RWPE1 (cell line): ENCODE results near the gene AREL1.
A peak's percentile ranks its signal among the peaks of the same experiment; 100 is the strongest.

Source experiments
- CTCF ChIA-PET: fragments of 350-600 bp; sonication (Branson Sonifier 250); formaldehyde crosslinking; extraction: SDS; loops from one replicate; lab custom pipeline; 2021; lab: Yijun Ruan, JAX
- POLR2A ChIA-PET: fragments of 400-600 bp; formaldehyde crosslinking; extraction: SDS; loops from one replicate; lab custom pipeline; 2020; ENCODE audit warnings: antibody characterized with exemption; ENCODE audit not compliant: low non-redundant PET; lab: Yijun Ruan, JAX
- DNase-seq: peaks from one replicate; pipeline ENCODE4 v3.0.0; 2012; ENCODE audit warnings: low spot score
- H3K27ac ChIP-seq: fragments of 450-650 bp; 2 replicates; pipeline ENCODE4 v1.5.1; 2017
- TF ChIP-seq, protein P1 (sequence below): fragments of 450-650 bp; conservative IDR thresholded peaks from 2 replicates; pipeline ENCODE4 v1.5.1; 2017; ENCODE audit warnings: low read depth, mild to moderate bottlenecking

The AREL1 gene

GRCh38 chr14:74638966-74639365, 73.9 kb downstream of the AREL1 start:
- H3K27ac ChIP-seq, result no peak overlapping the region
- DNase-seq, result no peak
- CTCF ChIA-PET, result interaction anchor here (1.3 kb wide), 1 partner anchor 30 kb away, joined by 3 read pairs; no protein-coding TSS in a partner anchor
- TF ChIP-seq, protein P1, sequence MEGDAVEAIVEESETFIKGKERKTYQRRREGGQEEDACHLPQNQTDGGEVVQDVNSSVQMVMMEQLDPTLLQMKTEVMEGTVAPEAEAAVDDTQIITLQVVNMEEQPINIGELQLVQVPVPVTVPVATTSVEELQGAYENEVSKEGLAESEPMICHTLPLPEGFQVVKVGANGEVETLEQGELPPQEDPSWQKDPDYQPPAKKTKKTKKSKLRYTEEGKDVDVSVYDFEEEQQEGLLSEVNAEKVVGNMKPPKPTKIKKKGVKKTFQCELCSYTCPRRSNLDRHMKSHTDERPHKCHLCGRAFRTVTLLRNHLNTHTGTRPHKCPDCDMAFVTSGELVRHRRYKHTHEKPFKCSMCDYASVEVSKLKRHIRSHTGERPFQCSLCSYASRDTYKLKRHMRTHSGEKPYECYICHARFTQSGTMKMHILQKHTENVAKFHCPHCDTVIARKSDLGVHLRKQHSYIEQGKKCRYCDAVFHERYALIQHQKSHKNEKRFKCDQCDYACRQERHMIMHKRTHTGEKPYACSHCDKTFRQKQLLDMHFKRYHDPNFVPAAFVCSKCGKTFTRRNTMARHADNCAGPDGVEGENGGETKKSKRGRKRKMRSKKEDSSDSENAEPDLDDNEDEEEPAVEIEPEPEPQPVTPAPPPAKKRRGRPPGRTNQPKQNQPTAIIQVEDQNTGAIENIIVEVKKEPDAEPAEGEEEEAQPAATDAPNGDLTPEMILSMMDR, result no peak
- POLR2A ChIA-PET, result no interaction called here

DNA sequence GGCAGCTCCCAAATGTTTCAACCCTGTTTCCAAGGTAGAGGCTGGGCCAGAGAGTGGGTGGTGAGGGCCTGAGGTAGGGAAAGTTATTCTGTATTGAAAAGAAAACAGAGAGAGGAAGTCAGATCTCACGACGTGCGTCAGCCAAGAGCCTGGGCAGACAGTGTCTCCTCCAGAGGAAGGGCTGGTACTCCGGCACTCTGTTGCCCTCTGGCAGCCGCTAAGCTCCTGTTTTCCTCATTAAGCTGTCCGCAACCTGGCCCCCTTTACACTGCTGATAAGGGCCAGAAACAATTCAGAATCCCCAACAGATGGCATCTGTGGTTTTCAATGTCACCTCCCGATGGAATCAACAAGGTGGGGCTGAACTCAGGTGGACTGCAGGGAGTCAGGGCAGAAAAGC, 74.8 kb downstream of the AREL1 start:
- H3K27ac ChIP-seq, result no peak overlapping the region
- POLR2A ChIA-PET, result no interaction called here
- CTCF ChIA-PET, result interaction anchor here (0.5 to 0.7 kb wide), 2 partner anchors 26 to 111 kb away, joined by 3 read pairs; partner anchors contain the start of gene LTBP2
- no peak for DNase-seq
- TF ChIP-seq, protein P1, result no peak

GRCh38 chr14:74637178-74637550, 75.7 kb downstream of the AREL1 start:
- TF ChIP-seq, protein P1, result no peak
- H3K27ac ChIP-seq, result peak overlapping the region; percentile 56; the same call in 1 of the 2 replicates
- CTCF ChIA-PET, result interaction anchor here (0.6 kb wide), 1 partner anchor 483 kb away, joined by 3 read pairs; no protein-coding TSS in a partner anchor
- POLR2A ChIA-PET, result no interaction called here
- DNase-seq, result no peak

GRCh38 chr14:74636424-74637177, 76.3 kb downstream of the AREL1 start:
- DNase-seq, result no peak
- ChIA-PET CTCF (interaction anchor here (0.6 to 1.6 kb wide), 2 partner anchors 24 to 482 kb away, joined by 3 to 6 read pairs; partner anchors contain the start of gene LTBP2), POLR2A (interaction anchor here (1.1 kb wide), 1 partner anchor 9 kb away, joined by 3 read pairs; no protein-coding TSS in a partner anchor)
- TF ChIP-seq, protein P1, result no peak
- peak overlapping the region; percentile 56 for H3K27ac ChIP-seq

- DNase-seq, result no peak
- H3K27ac ChIP-seq, result peak overlapping the region; percentile 56; the same call in 1 of the 2 replicates
- ChIA-PET POLR2A (interaction anchor here (1.1 kb wide), 1 partner anchor 9 kb away, joined by 3 read pairs; no protein-coding TSS in a partner anchor), CTCF (interaction anchor here (1.6 kb wide), 1 partner anchor 24 kb away, joined by 6 read pairs; the partner anchor contains the start of gene LTBP2)
- TF ChIP-seq, protein P1, result no peak
Observed at GRCh38 chr14:74635847-74636246, 77.0 kb downstream of the AREL1 start.

DNA sequence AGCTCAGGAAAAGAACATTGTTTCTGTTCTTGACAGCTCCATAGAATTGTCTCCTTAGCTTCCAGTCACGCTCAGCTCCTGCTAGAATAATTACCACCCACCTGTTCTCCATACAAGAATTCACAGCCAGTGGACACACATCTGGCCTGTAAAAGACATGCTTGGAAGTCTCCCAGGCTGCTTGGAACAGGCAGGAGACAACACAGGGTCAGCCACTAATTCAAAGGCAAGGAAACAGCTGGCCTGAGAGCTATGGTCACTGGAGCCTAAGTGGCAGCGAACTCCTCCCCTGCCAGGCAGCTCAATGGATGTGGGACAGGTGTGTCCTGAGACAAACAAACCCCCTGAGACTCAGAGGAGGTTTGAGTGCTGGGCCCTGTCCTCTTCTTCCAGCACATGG, 77.9 kb downstream of the AREL1 start:
- no peak for DNase-seq
- TF ChIP-seq, protein P1, result no peak
- H3K27ac ChIP-seq, result no peak overlapping the region
- CTCF ChIA-PET, result interaction anchor here (1.6 kb wide), 1 partner anchor 23 kb away, joined by 6 read pairs; the partner anchor contains the start of gene LTBP2
- POLR2A ChIA-PET, result no interaction called here
